Loucy (cell line): Measurements from ENCODE around the gene MICAL3.

Experiments used
- H2AFZ ChIP-seq: fragments of 200-600 bp; sonication (generic); 2 replicates; pipeline ENCODE4 v1.6.0; 2016; ENCODE audit warnings: antibody characterized with exemption, mild to moderate bottlenecking, low read length, moderate library complexity
- H3F3A ChIP-seq: fragments of 200-600 bp; 2 replicates; pipeline ENCODE4 v1.6.0; 2016; ENCODE audit warnings: antibody characterized with exemption, low read depth, mild to moderate bottlenecking
- H3K27me3 ChIP-seq: fragments of 200-600 bp; sonication (generic); 2 replicates; pipeline ENCODE4 v1.6.1; 2014; ENCODE audit warnings: low read length, mild to moderate bottlenecking; ENCODE audit not compliant: insufficient read depth, poor library complexity, severe bottlenecking
- H3K36me3 ChIP-seq: fragments of 200-600 bp; sonication (generic); 2 replicates; pipeline ENCODE4 v1.6.1; 2016; ENCODE audit warnings: low read length; ENCODE audit not compliant: insufficient read depth
- H3K4me1 ChIP-seq: fragments of 200-600 bp; sonication (generic); 2 replicates; pipeline ENCODE4 v1.5.1; 2014; ENCODE audit warnings: low read length, mild to moderate bottlenecking; ENCODE audit not compliant: insufficient read depth, poor library complexity, severe bottlenecking
- H3K4me2 ChIP-seq: fragments of 200-600 bp; sonication (generic); 2 replicates; pipeline ENCODE4 v1.6.0; 2014; ENCODE audit warnings: antibody characterized with exemption, low read length, low read depth, mild to moderate bottlenecking; ENCODE audit not compliant: poor library complexity, severe bottlenecking
- H3K4me3 ChIP-seq: fragments of 200-600 bp; sonication (generic); 2 replicates; pipeline ENCODE4 v1.5.1; 2014; ENCODE audit warnings: low read length, mild to moderate bottlenecking, mixed read lengths; ENCODE audit not compliant: poor library complexity, severe bottlenecking
- H3K79me2 ChIP-seq: fragments of 200-600 bp; sonication (generic); 2 replicates; pipeline ENCODE4 v1.6.1; 2014; ENCODE audit warnings: low read length; ENCODE audit not compliant: insufficient read depth
- H3K9ac ChIP-seq: fragments of 200-600 bp; sonication (generic); 2 replicates; pipeline ENCODE4 v1.6.0; 2014; ENCODE audit warnings: mild to moderate bottlenecking, low read depth, low read length, moderate library complexity; ENCODE audit not compliant: poor library complexity, severe bottlenecking
- H3K9me2 ChIP-seq: fragments of 200-600 bp; sonication (generic); replicated peaks from 2 replicates; pipeline ENCODE4 v1.6.1; 2016; ENCODE audit warnings: low read depth, low read length, mixed read lengths
- H3K9me3 ChIP-seq: fragments of 200-600 bp; sonication (generic); 2 replicates; pipeline ENCODE4 v1.6.1; 2014; ENCODE audit warnings: mild to moderate bottlenecking, antibody characterized with exemption, low read length, low read depth; ENCODE audit not compliant: insufficient read depth
- H4K20me1 ChIP-seq: fragments of 200-600 bp; sonication (generic); 2 replicates; pipeline ENCODE4 v1.6.0; 2014; ENCODE audit warnings: antibody characterized with exemption, low read length, mild to moderate bottlenecking; ENCODE audit not compliant: insufficient read depth, poor library complexity, severe bottlenecking
- CTCF ChIP-seq: fragments of 200-600 bp; sonication (generic); conservative IDR thresholded peaks from 2 replicates; pipeline ENCODE4 v1.5.1; 2014; ENCODE audit warnings: mild to moderate bottlenecking, antibody characterized with exemption, low read length
- EZH2phosphoT487 ChIP-seq: fragments of 200-600 bp; IDR thresholded peaks from 2 replicates; pipeline ENCODE4 v1.6.1; 2018; ENCODE audit warnings: antibody characterized with exemption, mild to moderate bottlenecking, moderate library complexity, borderline replicate concordance

MICAL3 gene

GRCh38 chr22:17903564-17904295 is 120.6 kb downstream of the MICAL3 start:
- Histone ChIP-seq H3K9ac (no peak overlapping the region), H3K4me3 (no peak overlapping the region), H3K9me3 (no peaks in the 10 kb centered on the region), H3K9me2 (no peaks in the 10 kb centered on the region), H3K79me2 (peaks cover 13% of the 10 kb centered on the region), H3K4me2 (no peak overlapping the region), H3K4me1 (no peaks in the 10 kb centered on the region), H3F3A (no peaks in the 10 kb centered on the region), H2AFZ (no peak overlapping the region), H4K20me1 (no peaks in the 10 kb centered on the region), H3K27me3 (no peaks in the 10 kb centered on the region), H3K36me3 (peaks cover 76% of the 10 kb centered on the region; the same call in 1 of the 2 replicates)
- no peak for TF ChIP-seq CTCF
- TF ChIP-seq EZH2phosphoT487 = no peak

- Histone ChIP-seq H3K27me3 (no peaks in the 10 kb centered on the region), H3K36me3 (peaks cover 84% of the 10 kb centered on the region; the same call in 1 of the 2 replicates), H3K4me1 (no peaks in the 10 kb centered on the region)
These were observed 121.4 kb downstream of the MICAL3 start for GRCh38 chr22:17902960-17903359.

GRCh38 chr22:17898375-17898774 is 126.0 kb downstream of the MICAL3 start:
- Histone ChIP-seq H3K4me2 (no peak overlapping the region), H3K9ac (no peak overlapping the region), H2AFZ (no peak overlapping the region), H3K79me2 (no peaks in the 10 kb centered on the region), H3K27me3 (no peaks in the 10 kb centered on the region), H3K36me3 (peaks cover 86% of the 10 kb centered on the region; the same call in 1 of the 2 replicates), H3K4me1 (no peaks in the 10 kb centered on the region), H3K9me3 (no peaks in the 10 kb centered on the region), H3K4me3 (no peak overlapping the region), H4K20me1 (no peaks in the 10 kb centered on the region), H3K9me2 (no peaks in the 10 kb centered on the region), H3F3A (no peaks in the 10 kb centered on the region)
- TF ChIP-seq EZH2phosphoT487 = no peak
- no peak for TF ChIP-seq CTCF

More at GRCh38 chr22:17902960-17903359, 121.4 kb downstream of the MICAL3 start:
- Histone ChIP-seq H3K4me3 (no peak overlapping the region), H2AFZ (no peak overlapping the region), H3K9me3 (no peaks in the 10 kb centered on the region), H3K4me2 (no peak overlapping the region), H4K20me1 (no peaks in the 10 kb centered on the region), H3K9me2 (no peaks in the 10 kb centered on the region), H3K9ac (no peak overlapping the region), H3K79me2 (peaks cover 8% of the 10 kb centered on the region; the same call in 1 of the 2 replicates), H3F3A (no peaks in the 10 kb centered on the region)
- TF ChIP-seq CTCF = no peak
- TF ChIP-seq EZH2phosphoT487 = no peak
